T-helper 1 cell treated with Interleukin-12 subunit alpha and Interleukin-12 subunit beta and Interleukin-4 antibody, amounts not matched to agents 30 μg/mL and 1 μg/mL, for 36 hours (primary cell): Measurements from ENCODE around the gene KIAA0825.
"Not testable (repeated sequence)": the region's sequence is repeated elsewhere in the genome, so short reads cannot be mapped to it uniquely, and the experiment has no call there.

Experiments
- H3K27ac Mint-ChIP-seq: one replicate; pipeline ENCODE4 v1.8.0; 2021; ENCODE audit warnings: mild to moderate bottlenecking, mixed read lengths
- H3K27me3 Mint-ChIP-seq: one replicate; pipeline ENCODE4 v1.8.0; 2021; ENCODE audit warnings: low read depth, mixed read lengths
- H3K36me3 Mint-ChIP-seq: one replicate; pipeline ENCODE4 v1.8.0; 2021; ENCODE audit warnings: low read depth, mixed read lengths
- H3K4me1 Mint-ChIP-seq: one replicate; pipeline ENCODE4 v1.8.0; 2021; ENCODE audit warnings: low read depth, mixed read lengths
- H3K4me3 Mint-ChIP-seq: one replicate; pipeline ENCODE4 v1.8.0; 2021; ENCODE audit warnings: mild to moderate bottlenecking, moderate library complexity, mixed read lengths
- H3K9me3 Mint-ChIP-seq: one replicate; pipeline ENCODE4 v1.8.0; 2021; ENCODE audit warnings: mixed read lengths

KIAA0825 gene

DNA sequence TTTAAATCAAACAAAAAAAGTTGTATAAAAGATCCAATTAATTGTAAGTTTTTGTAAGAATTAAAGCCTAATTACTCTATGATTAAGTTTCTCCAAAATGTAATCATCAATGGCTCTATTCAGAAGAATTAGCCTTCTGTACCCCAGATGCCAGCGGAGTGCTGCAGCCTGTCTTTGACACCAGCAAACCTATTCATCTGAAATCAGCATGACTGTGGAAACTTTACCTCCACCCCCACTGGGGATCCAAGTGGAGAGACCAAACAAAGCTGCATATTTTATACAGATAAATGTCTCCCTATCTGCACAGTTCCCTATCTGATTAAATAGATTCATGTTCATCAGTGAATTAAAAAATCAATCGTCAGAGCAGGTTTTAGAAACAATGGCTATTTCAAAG, 426.8 kb downstream of the KIAA0825 start:
- Mint-ChIP-seq H3K27me3 (peaks cover 11% of the 10 kb centered on the region), H3K4me3 (no peak overlapping the region), H3K36me3 (no peaks in the 10 kb centered on the region), H3K27ac (no peak overlapping the region), H3K9me3 (no peaks in the 10 kb centered on the region), H3K4me1 (no peaks in the 10 kb centered on the region)

DNA sequence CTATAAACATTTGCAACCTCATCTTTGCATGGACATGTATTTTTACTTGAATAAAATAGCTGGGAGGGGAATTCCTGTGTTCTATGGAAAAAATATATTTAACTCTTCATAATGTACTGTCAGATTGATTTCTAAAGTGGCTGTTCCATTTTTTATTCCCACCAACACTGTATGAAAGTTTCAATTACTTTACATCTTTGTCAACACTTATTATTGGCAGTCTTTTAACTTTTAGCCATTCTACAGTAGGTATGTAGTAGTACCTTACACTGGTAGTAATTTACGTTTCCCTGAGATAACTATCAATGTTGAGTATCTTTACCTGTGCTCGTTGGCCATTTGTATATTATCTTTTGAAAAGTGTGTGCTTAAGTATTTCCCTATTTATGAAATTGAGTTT, 429.7 kb downstream of the KIAA0825 start:
- Mint-ChIP-seq H3K4me3 (no peak overlapping the region), H3K9me3 (no peaks in the 10 kb centered on the region), H3K4me1 (no peaks in the 10 kb centered on the region), H3K27me3 (peaks cover 13% of the 10 kb centered on the region), H3K36me3 (no peaks in the 10 kb centered on the region), H3K27ac (no peak overlapping the region)

DNA sequence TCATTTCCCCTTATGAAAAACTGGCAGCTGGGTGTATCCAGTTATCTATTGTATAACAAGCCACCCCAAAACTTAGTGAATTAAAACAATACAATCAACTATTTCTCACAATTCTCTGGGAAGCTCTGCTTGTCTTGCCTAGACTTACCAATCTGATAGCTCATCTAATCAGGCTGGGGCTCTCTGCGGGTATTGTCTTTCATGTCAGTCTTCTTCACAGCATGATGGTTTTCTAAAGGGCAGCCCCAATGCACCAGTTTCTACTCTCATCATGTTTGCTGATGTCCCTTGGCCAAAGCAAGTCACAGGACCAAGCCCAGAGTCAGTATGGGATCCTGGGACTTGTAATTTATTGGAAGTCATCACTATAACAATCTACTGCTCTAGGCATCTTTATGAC, 433.5 kb downstream of the KIAA0825 start:
- Mint-ChIP-seq H3K36me3 (no peaks in the 10 kb centered on the region), H3K4me1 (no peaks in the 10 kb centered on the region), H3K27me3 (peaks cover 26% of the 10 kb centered on the region), H3K4me3 (no peak overlapping the region), H3K27ac (no peak overlapping the region), H3K9me3 (no peaks in the 10 kb centered on the region)

DNA sequence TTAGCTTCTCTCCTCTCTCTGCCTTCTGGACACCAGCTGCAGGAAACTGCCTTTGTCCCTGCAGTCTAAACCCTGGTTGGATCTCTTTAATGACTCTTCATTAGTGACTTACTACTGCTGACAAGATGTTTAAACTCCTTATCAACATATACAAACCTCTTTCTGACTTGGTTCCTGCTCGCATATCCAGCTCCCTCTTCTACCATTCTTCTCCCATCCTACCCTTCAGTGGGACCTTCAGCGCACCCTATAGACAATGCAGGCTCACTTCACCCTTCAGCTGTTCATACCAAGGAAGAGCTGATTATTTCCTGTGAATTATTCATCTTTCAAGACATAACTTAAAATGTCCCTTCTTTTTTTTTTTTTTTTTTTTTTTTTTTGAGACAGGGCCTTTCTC, 436.5 kb downstream of the KIAA0825 start:
- H3K36me3 Mint-ChIP-seq = no peaks in the 10 kb centered on the region
- H3K4me1 Mint-ChIP-seq = no peaks in the 10 kb centered on the region
- H3K27ac Mint-ChIP-seq = no peak overlapping the region
- H3K9me3 Mint-ChIP-seq = no peaks in the 10 kb centered on the region
- peaks cover 35% of the 10 kb centered on the region for H3K27me3 Mint-ChIP-seq
- H3K4me3 Mint-ChIP-seq = no peak overlapping the region

DNA sequence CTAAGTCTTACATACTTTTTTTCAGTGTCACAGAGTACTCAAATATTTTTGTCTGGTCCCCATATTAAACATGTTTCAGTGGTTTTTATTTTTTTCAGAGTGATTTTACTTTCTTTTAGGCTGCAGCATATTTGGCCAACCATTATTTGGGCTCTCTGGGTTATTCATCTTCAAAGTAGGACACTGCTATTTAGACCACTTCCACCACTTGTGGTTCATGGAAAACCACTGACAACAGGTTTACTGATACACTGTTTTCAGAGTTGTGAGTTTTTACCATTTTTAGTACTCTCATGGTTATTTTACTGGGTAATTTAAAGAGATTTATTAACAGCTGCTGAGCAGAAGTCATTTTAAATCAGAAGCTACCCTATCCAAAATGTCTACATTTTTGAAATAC, 437.6 kb downstream of the KIAA0825 start:
- no peak overlapping the region for H3K27ac Mint-ChIP-seq
- H3K4me1 Mint-ChIP-seq = no peaks in the 10 kb centered on the region
- H3K36me3 Mint-ChIP-seq = no peaks in the 10 kb centered on the region
- H3K27me3 Mint-ChIP-seq = peaks cover 30% of the 10 kb centered on the region
- no peaks in the 10 kb centered on the region for H3K9me3 Mint-ChIP-seq
- H3K4me3 Mint-ChIP-seq = no peak overlapping the region

DNA sequence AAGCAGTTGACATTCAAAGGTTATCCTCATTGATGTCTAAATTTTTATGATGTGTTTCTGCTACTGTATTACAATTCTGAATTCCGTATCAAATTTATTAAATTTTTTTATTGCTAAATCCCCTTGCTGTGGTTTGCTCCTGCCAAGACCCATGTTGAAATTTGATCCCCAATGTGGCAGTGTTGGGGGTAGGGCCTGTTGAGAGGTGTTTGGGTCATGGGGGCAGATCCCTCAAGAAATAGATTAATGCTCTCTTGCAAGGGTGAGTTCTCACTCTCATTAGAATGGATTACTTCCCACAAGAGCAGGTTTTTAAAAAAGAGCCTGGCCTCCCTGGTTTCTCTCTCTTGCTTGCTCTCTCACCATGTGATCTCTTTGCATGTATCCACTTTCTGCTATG, 442.5 kb downstream of the KIAA0825 start:
- H3K4me3 Mint-ChIP-seq = no peak overlapping the region
- H3K9me3 Mint-ChIP-seq = no peaks in the 10 kb centered on the region
- H3K27me3 Mint-ChIP-seq = peaks cover 19% of the 10 kb centered on the region
- H3K4me1 Mint-ChIP-seq = no peaks in the 10 kb centered on the region
- no peak overlapping the region for H3K27ac Mint-ChIP-seq
- H3K36me3 Mint-ChIP-seq = no peaks in the 10 kb centered on the region

DNA sequence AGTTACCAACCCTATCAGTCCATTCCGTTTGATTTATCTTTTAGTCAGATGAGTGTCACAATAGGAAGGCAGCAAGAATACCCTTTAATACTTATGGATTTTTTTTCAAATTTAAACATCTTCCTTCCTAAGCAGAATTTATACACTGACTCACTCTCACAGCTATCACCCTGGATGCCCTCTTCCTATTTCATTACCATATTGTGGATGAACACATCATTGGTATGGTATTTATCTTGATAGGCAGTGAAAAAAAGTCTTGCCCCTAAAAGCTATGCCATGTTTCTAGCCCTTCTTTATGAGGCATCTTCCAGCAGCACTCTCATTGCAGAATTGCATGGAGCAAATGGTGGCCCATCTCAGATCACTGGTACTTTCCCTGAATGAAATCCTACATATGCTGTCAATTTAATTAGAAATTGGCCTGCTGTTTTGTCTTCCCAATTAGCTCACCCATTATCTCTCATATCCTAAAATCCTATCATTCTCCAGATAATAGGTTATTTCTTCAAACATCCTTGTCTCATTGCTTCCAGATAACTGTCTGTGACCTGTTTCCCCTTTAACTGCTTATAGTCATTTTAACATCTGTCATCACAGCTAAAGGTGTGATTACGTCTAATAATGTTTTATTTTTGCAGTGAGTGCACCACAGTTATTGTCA, 443.5 kb downstream of the KIAA0825 start:
- peaks cover 12% of the 10 kb centered on the region for H3K27me3 Mint-ChIP-seq
- H3K4me1 Mint-ChIP-seq = no peaks in the 10 kb centered on the region
- H3K4me3 Mint-ChIP-seq = no peak overlapping the region
- no peak overlapping the region for H3K27ac Mint-ChIP-seq
- H3K36me3 Mint-ChIP-seq = no peaks in the 10 kb centered on the region
- no peaks in the 10 kb centered on the region for H3K9me3 Mint-ChIP-seq

DNA sequence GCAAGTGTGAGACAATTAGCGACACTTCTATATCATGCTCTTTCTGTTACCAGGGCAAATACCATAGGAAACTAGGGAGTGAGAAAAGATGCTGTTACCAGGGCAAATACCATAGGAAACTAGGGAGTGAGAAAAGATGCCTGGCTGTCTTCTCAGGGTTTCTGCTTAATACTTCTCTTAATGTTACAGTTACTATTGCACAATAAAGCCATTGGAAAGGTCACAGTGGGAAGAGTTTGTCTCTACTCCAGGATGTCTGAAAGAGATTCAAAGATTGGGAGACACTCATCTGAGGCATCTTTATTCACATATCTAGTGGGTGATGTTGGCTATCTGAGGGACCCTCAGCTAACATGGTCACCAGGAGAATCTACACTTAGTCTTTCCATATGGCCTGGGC, 445.3 kb downstream of the KIAA0825 start:
- H3K9me3 Mint-ChIP-seq = no peaks in the 10 kb centered on the region
- H3K36me3 Mint-ChIP-seq = no peaks in the 10 kb centered on the region
- H3K27me3 Mint-ChIP-seq = peaks cover 3% of the 10 kb centered on the region
- H3K4me1 Mint-ChIP-seq = no peaks in the 10 kb centered on the region
- H3K4me3 Mint-ChIP-seq = no peak overlapping the region
- H3K27ac Mint-ChIP-seq = no peak overlapping the region

DNA sequence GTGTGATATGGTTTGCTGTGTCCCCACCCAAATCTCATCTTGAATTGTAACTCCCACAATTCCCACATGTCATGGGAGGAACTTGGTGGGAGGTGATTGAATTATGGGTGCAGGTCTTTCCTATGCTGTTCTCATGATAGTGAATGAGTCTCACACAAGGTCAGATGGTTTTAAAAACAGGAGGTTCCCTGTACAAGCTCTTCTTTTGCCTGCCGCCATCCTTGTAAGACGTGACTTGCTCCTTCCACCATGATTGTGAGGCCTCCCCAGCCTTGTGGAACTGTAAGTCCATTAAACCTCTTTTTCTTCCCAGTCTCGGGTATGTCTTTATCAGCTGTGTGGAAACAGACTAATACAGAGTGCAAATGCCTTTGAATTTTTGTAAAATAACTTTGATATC, 447.3 kb downstream of the KIAA0825 start:
- not testable (repeated sequence) for H3K9me3 Mint-ChIP-seq, H3K27me3 Mint-ChIP-seq, H3K4me3 Mint-ChIP-seq, H3K4me1 Mint-ChIP-seq, H3K36me3 Mint-ChIP-seq, H3K27ac Mint-ChIP-seq

DNA sequence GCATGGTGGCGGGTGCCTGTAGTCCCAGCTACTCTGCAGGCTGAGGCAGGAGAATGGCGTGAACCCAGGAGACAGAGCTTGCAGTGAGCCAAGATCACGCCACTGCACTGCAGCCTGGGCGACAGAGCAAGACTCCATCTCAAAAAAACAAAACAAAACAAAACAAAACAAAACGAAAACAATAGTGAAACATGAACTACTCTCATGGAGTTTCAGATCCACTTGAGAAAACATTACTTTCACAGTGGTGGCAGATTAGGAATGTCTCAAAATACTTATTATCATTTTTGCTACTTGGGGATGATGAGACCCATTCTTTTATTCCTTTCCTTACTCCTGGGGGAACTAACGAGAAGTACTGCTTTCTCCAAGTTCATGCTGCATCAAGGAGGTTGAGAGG, 448.2 kb downstream of the KIAA0825 start:
- H3K27me3 Mint-ChIP-seq, H3K4me3 Mint-ChIP-seq, H3K36me3 Mint-ChIP-seq, H3K9me3 Mint-ChIP-seq, H3K4me1 Mint-ChIP-seq, H3K27ac Mint-ChIP-seq: not testable (repeated sequence)

DNA sequence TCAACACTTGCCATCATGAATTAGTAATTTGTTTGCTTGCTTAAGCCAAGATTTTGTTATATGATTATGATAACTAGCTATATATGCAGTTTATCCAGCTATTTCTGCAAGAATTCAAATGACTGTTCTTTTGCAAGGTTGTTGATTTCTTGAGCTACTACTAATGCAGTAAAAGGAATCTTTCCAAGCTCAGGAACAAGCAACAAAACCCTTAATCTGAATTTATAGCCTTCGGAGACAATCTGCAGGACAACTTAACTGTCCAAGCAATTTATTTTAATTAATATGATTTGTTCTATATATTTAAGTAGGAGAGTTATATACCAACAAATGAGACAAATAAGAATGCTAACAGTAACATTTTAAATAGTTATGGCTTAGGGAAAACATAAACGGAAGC, 450.3 kb downstream of the KIAA0825 start:
- H3K27ac Mint-ChIP-seq = no peak overlapping the region
- H3K27me3 Mint-ChIP-seq = no peaks in the 10 kb centered on the region
- H3K9me3 Mint-ChIP-seq = peaks cover 3% of the 10 kb centered on the region
- no peak overlapping the region for H3K4me3 Mint-ChIP-seq
- no peaks in the 10 kb centered on the region for H3K36me3 Mint-ChIP-seq
- no peaks in the 10 kb centered on the region for H3K4me1 Mint-ChIP-seq

DNA sequence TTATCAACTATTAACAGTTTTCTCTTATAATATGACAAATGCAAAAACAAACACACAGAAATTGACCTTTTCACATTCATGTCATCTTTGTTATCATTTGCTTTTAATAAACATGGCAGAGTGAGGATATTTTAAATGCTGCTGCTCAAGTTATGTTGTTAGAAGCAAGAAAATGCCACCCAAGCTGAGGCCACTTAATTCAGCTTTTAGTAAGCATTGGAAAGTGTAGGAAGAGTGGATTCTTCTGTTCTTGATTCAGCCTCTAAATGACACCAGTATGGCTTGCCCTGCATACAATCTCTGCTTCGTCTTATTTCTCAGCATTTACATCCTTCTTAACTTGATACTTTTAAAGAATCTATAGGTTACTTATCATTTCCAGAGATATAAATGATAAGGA, 456.6 kb downstream of the KIAA0825 start:
- Mint-ChIP-seq H3K4me1 (no peaks in the 10 kb centered on the region), H3K27me3 (peaks cover 4% of the 10 kb centered on the region), H3K27ac (no peak overlapping the region), H3K4me3 (no peak overlapping the region), H3K36me3 (no peaks in the 10 kb centered on the region), H3K9me3 (peaks cover 3% of the 10 kb centered on the region)

DNA sequence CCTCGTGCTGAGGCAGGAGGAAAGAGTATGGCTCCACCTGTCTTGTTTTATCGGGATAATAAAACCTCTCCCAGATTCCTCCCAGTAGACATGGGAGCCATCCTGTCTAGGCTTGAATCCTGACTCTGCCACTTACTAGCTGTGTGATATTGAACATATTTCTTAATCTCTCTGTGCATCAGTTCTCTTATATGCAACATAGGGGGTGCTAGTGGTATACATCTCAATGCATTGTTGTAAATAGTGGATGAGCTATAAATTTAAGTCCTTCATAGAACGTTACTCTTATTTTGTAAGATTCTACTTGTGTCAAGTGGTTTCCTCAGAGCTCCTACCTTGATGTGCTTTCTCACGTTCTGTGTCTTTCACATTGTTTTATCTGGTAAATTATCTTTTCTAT, 459.3 kb downstream of the KIAA0825 start:
- Mint-ChIP-seq H3K9me3 (peaks cover 3% of the 10 kb centered on the region), H3K4me3 (no peak overlapping the region), H3K4me1 (no peaks in the 10 kb centered on the region), H3K27ac (no peak overlapping the region), H3K27me3 (peaks cover 4% of the 10 kb centered on the region), H3K36me3 (no peaks in the 10 kb centered on the region)

DNA sequence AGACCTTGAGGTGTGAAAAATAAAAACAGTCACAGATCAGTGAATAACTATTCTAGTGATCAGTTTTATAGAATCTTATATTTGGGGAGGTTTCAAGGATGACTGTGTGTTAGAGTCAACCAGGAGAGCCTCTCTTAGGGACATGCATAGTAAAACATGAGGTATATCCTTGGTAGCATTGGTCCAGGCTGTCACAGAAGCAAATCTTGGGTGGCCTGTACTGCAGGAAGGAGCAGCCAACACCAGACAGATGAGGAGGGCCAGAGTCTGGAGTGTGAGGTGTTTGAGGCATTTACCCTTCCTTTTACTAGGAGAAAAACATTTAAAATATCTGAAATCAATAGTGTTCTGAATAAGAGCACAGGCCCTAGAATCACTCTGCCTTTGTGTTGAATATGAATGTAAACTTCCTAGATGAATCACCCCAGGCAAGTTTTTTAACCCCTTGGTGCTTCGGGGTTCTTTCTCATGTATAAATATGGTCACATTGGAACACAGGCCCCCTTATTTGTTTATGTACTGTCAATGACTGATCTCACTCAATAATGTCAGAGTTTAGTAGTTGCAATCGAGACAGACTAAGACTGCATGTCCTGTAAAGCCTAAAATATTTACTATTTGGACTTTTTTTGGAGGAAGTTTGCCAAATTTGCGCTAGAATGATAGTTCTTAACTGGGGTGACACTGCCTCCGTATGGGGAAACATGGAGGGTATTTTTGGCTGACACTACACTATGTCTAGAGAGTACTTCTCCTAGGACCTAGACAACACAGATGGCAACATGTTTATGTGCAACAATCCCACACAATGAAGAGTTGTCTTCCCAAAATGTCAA, 460.5 kb downstream of the KIAA0825 start:
- peaks cover 4% of the 10 kb centered on the region for H3K27me3 Mint-ChIP-seq
- H3K27ac Mint-ChIP-seq = no peak overlapping the region
- H3K9me3 Mint-ChIP-seq = no peaks in the 10 kb centered on the region

DNA sequence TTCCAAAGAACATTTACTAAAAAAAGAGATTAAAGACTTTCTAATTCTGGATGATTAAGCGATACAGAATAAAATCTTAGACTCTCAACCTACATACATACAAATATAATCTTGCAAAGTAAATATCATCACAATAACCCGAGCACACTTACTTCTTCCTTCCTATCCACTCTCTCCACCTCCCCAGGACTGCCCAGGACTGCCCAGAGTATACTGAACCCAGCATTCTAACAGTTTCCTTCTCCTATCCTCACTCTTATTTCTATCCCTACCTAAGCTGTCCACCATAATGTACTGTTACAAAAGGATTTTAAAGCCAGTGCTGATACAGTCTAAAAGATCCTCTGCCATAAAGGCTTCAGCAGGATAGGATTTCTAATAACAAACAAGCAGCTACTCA, 463.7 kb downstream of the KIAA0825 start:
- H3K27me3 Mint-ChIP-seq = peaks cover 4% of the 10 kb centered on the region

More for the DNA sequence above, 460.5 kb downstream of the KIAA0825 start:
- Mint-ChIP-seq H3K36me3 (no peaks in the 10 kb centered on the region), H3K4me3 (no peak overlapping the region), H3K4me1 (no peaks in the 10 kb centered on the region)

More for the DNA sequence above, 463.7 kb downstream of the KIAA0825 start:
- Mint-ChIP-seq H3K27ac (no peak overlapping the region), H3K36me3 (no peaks in the 10 kb centered on the region), H3K9me3 (no peaks in the 10 kb centered on the region), H3K4me1 (no peaks in the 10 kb centered on the region), H3K4me3 (no peak overlapping the region)
